Calu3 (cell line): ENCODE results near the gene VSIG10L2. TPM values are rescaled to one million over a fixed set of nuclear protein-coding genes. Genes with fewer than 3 reads are reported as not detected.

Experiments used
- BruUV-seq: library from RNA; stranded (reverse); fragments of 400-500 nt; replicated peaks from 2 replicates; lab custom pipeline; 2021; lab: Mats Ljungman, UMichigan
- CTCF ChIA-PET: fragments of 300-600 bp; sonication (Branson Sonifier 250); formaldehyde crosslinking; loops from one replicate; lab custom pipeline; 2022; ENCODE audit warnings: antibody characterized with exemption; lab: Charles Lee
- DNase-seq: peaks from one replicate; pipeline ENCODE4 v3.0.0; 2022
- H3K27ac Mint-ChIP-seq: one replicate; pipeline ENCODE4 v1.8.0; 2022; ENCODE audit warnings: mixed read lengths; ENCODE audit not compliant: unreplicated experiment
- H3K27me3 Mint-ChIP-seq: one replicate; pipeline ENCODE4 v1.8.0; 2022; ENCODE audit warnings: mixed read lengths; ENCODE audit not compliant: unreplicated experiment
- H3K36me3 Mint-ChIP-seq: one replicate; pipeline ENCODE4 v1.8.0; 2022; ENCODE audit warnings: mild to moderate bottlenecking, moderate library complexity, mixed read lengths; ENCODE audit not compliant: insufficient read depth, unreplicated experiment
- H3K4me1 Mint-ChIP-seq: one replicate; pipeline ENCODE4 v1.8.0; 2022; ENCODE audit warnings: mild to moderate bottlenecking, low read depth, mixed read lengths; ENCODE audit not compliant: unreplicated experiment
- H3K4me3 Mint-ChIP-seq: one replicate; pipeline ENCODE4 v1.8.0; 2022; ENCODE audit warnings: mild to moderate bottlenecking, low read depth, moderate library complexity, mixed read lengths; ENCODE audit not compliant: unreplicated experiment
- H3K9me3 Mint-ChIP-seq: one replicate; pipeline ENCODE4 v1.8.0; 2022; ENCODE audit warnings: low read depth, mixed read lengths; ENCODE audit not compliant: unreplicated experiment
- intact Hi-C: fragments of 100-400 bp; cut with micrococcal nuclease; formaldehyde crosslinking; loops from one replicate; pipeline ENCODE4 v1.10.0; 2022; ENCODE audit not compliant: unreplicated experiment
- total RNA-seq: library from RNA; stranded (reverse); gene quantifications from 2 replicates; pipeline ENCODE4 v1.2.3, GENCODE V29; 2022
- TF ChIP-seq, protein P1 (sequence below): fragments of 200-600 bp; IDR thresholded peaks from one replicate; pipeline ENCODE4 v1.8.0; 2022; ENCODE audit warnings: antibody characterized with exemption; ENCODE audit not compliant: unreplicated experiment

Gene VSIG10L2
- total RNA-seq, 1 experiment from 2014 or later, result not detected

- Mint-ChIP-seq H3K4me1 (peaks cover 6% of the 10 kb centered on the region), H3K27me3 (peaks cover 12% of the 10 kb centered on the region), H3K4me3 (no peak overlapping the region), H3K9me3 (no peaks in the 10 kb centered on the region), H3K27ac (no peak overlapping the region), H3K36me3 (no peaks in the 10 kb centered on the region)
- DNase-seq, result no peak
- CTCF ChIA-PET, result no interaction called here
- intact Hi-C loops, result no loop called here
- TF ChIP-seq, protein P1, sequence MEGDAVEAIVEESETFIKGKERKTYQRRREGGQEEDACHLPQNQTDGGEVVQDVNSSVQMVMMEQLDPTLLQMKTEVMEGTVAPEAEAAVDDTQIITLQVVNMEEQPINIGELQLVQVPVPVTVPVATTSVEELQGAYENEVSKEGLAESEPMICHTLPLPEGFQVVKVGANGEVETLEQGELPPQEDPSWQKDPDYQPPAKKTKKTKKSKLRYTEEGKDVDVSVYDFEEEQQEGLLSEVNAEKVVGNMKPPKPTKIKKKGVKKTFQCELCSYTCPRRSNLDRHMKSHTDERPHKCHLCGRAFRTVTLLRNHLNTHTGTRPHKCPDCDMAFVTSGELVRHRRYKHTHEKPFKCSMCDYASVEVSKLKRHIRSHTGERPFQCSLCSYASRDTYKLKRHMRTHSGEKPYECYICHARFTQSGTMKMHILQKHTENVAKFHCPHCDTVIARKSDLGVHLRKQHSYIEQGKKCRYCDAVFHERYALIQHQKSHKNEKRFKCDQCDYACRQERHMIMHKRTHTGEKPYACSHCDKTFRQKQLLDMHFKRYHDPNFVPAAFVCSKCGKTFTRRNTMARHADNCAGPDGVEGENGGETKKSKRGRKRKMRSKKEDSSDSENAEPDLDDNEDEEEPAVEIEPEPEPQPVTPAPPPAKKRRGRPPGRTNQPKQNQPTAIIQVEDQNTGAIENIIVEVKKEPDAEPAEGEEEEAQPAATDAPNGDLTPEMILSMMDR, result no peak
- BruUV-seq, result no TSS peak
These were observed 1.0 kb downstream of the VSIG10L2 start for GRCh38 chr11:125946712-125947418.

GRCh38 chr11:125947419-125948277 is 1.8 kb downstream of the VSIG10L2 start:
- DNase-seq, result no peak
- intact Hi-C loops, result no loop called here
- no peaks in the 10 kb centered on the region for H3K36me3 Mint-ChIP-seq
- H3K4me3 Mint-ChIP-seq, result no peak overlapping the region
- H3K9me3 Mint-ChIP-seq, result no peaks in the 10 kb centered on the region
- CTCF ChIA-PET, result no interaction called here
- peaks cover 12% of the 10 kb centered on the region for H3K27me3 Mint-ChIP-seq
- BruUV-seq, result no TSS peak
- TF ChIP-seq, protein P1, result no peak
- H3K4me1 Mint-ChIP-seq, result no peaks in the 10 kb centered on the region
- H3K27ac Mint-ChIP-seq, result no peak overlapping the region

GRCh38 chr11:125948278-125949051 is 2.6 kb downstream of the VSIG10L2 start:
- H3K4me1 Mint-ChIP-seq, result no peaks in the 10 kb centered on the region
- no peaks in the 10 kb centered on the region for H3K36me3 Mint-ChIP-seq
- H3K4me3 Mint-ChIP-seq, result no peak overlapping the region
- H3K9me3 Mint-ChIP-seq, result no peaks in the 10 kb centered on the region
- DNase-seq, result no peak
- TF ChIP-seq, protein P1, result no peak
- peaks cover 12% of the 10 kb centered on the region for H3K27me3 Mint-ChIP-seq
- no peak overlapping the region for H3K27ac Mint-ChIP-seq
- intact Hi-C loops, result no loop called here
- CTCF ChIA-PET, result no interaction called here
- BruUV-seq, result no TSS peak

DNA sequence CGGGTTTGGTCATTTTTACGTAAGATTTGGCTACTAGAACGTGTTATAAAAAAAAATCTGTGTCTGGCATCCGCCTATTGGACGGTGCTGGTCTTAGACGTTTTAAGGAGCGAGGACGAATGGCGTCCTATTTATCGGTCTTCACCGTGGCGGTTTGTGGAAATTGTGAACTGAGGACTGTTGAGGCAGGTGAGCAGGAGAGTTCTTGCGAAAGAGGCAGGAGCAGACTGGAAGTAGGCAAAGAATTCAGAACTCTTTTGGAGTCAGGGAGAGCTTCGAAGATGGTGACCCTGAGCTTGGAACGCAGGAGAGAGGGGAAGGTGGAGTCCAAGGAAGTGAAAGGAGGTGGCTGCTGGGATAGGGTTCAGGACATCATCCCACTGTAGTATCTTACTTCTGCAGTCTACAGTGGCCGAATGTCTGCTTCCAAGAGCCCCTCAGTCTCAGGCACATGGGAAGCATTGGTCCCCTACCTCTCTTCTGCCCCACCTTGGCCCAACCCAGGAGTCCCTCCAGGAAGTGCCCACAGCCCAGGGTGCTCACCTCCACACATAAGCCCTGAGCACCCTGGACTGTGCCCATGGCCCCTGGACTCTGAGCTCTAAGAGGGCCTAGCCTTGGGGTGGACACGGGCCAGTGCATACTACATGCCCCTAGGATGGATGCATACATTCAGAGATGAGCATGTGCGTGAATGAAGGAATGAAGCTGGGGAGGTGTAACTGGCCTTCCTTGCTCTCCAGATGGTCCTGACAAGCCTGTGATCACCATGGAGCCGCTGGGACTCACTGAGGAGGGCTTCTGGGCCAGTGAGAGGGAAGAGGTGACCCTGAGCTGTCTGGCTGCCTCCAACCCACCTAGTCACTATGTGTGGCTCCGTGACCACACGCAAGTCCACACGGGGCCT is 3.7 kb downstream of the VSIG10L2 start:
- DNase-seq, result no peak
- Mint-ChIP-seq H3K36me3 (no peaks in the 10 kb centered on the region), H3K4me1 (no peaks in the 10 kb centered on the region), H3K27me3 (peaks cover 3% of the 10 kb centered on the region), H3K4me3 (no peak overlapping the region), H3K9me3 (no peaks in the 10 kb centered on the region), H3K27ac (no peak overlapping the region)
- CTCF ChIA-PET, result no interaction called here
- intact Hi-C loops, result no loop called here
- TF ChIP-seq, protein P1, result no peak
- no TSS peak for BruUV-seq
